ENCODE results near the gene KCNJ11.
"Not testable (repeated sequence)": the region's sequence is repeated elsewhere in the genome, so short reads cannot be mapped to it uniquely, and the experiment has no call there.

The KCNJ11 gene

GRCh38 chr11:17428925-17429324 is 40.5 kb upstream of the KCNJ11 start:
- in situ Hi-C loops (cut with HindIII; ENCODE audit: low sequenced_read_pairs), result no loop called here
- no peak for TF ChIP-seq CTCF (IDR thresholded peaks at IDR 0.05; ENCODE audit: low read depth, low read length)
- no peak for DNase-seq (ENCODE audit: low read depth, low spot score)
- H3K4me3 ChIP-seq (ENCODE audit: low read depth, low read length), result no peak overlapping the region

DNA sequence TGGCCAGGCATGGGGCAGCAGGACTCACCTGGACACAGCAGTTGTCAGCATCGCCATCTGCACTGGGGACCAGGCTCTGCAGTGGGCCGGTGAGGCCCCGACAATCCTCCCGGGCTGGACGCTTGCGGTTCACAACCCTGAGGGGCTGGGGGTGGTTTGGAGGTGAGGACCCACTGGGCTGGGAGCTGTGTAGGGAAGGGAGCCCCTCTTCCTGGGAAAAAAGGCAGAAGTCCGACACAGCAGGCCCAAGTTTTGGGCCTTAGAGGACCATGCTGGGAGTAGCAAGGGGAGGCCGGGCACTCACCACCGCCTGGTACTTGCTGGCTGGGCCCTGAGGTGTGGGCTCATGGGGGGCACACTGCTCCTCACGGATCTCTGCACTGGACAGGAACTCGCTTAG is 39.8 kb upstream of the KCNJ11 start:
- no peak for DNase-seq (ENCODE audit: low read depth, low spot score)
- in situ Hi-C loops (cut with HindIII; ENCODE audit: low sequenced_read_pairs), result no loop called here
- H3K4me3 ChIP-seq (ENCODE audit: low read depth, low read length), result no peak overlapping the region
- no peak for TF ChIP-seq CTCF (IDR thresholded peaks at IDR 0.05; ENCODE audit: low read depth, low read length)

GRCh38 chr11:17426233-17426632 is 37.8 kb upstream of the KCNJ11 start:
- in situ Hi-C loops (cut with HindIII; ENCODE audit: low sequenced_read_pairs); DNase-seq (ENCODE audit: low read depth, low spot score); H3K4me3 ChIP-seq (ENCODE audit: low read depth, low read length): not testable (repeated sequence)

DNA sequence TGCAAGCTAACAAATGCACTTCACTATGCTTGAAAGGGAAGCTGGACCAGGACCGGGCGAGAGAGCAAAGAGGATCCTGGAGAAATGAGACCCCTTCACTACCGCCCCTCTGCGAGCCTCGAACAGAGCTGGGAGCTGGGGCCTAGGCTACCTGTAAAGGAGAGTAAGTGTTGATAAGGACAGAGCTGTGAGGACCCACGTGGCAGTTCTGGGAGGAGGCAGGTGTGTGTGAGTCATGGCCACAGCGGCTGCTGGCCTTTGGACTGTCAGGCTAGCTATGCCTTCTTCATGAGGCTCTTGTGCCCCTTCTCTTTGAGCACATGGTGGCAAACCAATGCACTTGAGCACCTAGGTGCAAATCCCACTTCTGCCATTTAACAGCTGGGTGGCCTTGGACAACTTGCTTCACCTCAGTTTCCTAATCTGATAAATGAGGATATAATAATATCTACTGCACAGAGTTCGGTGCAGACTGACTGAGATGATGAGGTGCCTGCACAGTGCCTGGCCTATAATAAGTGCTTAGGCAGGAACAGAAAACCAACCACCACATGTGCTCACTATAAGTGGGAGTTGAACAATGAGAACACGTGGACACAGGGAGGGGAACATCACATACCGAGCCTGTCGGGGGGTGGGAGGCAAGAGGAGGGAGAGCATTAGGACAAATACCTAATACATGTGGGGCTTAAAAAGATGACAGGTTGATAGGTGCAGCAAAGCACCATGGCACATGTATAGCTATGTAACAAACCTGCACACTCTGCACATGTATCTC is 35.3 kb upstream of the KCNJ11 start:
- DNase-seq (ENCODE audit: low read depth, low spot score), result no peak
- no peak overlapping the region for H3K4me3 ChIP-seq (ENCODE audit: low read depth, low read length)
- in situ Hi-C loops (cut with HindIII; ENCODE audit: low sequenced_read_pairs), result no loop called here
- TF ChIP-seq CTCF (IDR thresholded peaks at IDR 0.05; ENCODE audit: low read depth, low read length), result no peak

GRCh38 chr11:17421781-17422180 is 33.3 kb upstream of the KCNJ11 start:
- no peak for DNase-seq (ENCODE audit: low read depth, low spot score)
- H3K4me3 ChIP-seq (ENCODE audit: low read depth, low read length), result no peak overlapping the region
- TF ChIP-seq CTCF (IDR thresholded peaks at IDR 0.05; ENCODE audit: low read depth, low read length), result no peak
- in situ Hi-C loops (cut with HindIII; ENCODE audit: low sequenced_read_pairs), result no loop called here

DNA sequence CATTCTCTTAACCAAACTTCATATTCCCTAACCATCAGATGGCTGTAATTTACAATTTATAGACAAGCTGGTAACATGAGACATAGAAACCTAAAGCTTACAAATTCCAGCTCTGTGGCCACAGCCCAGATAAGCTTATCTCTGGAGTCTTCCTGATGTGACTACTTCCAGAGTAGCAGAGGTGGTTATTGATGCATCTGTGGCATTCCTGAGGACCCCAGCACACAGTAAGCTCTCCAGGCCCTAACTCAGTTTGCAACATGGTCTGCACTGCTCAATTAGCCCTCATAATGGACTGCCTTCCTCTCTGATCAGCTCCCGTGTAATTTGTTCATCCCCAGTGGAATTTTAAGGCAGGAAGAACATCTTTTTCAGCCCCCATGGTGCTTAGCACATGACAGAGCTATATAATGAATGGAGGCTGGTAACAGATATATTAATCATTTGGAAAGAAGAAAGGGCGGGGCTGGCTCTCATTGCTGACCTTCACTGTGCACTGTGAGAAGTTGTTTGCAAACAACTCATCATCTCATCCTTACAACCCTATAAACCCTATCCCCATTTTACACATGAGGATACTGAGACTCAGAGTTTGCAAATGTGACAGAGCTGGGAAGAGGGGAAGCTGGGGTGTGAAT is 30.1 kb upstream of the KCNJ11 start:
- no peak overlapping the region for H3K4me3 ChIP-seq (ENCODE audit: low read depth, low read length)
- no peak for DNase-seq (ENCODE audit: low read depth, low spot score)
- in situ Hi-C loops (cut with HindIII; ENCODE audit: low sequenced_read_pairs), result no loop called here

More for the DNA sequence above, 30.1 kb upstream of the KCNJ11 start:
- TF ChIP-seq CTCF (IDR thresholded peaks at IDR 0.05; ENCODE audit: low read depth, low read length), result no peak
